Activated CD8-positive, alpha-beta memory T cell treated with anti-CD3 and anti-CD28 coated beads for 48 hours (primary cell): ENCODE data around the gene ACP1.

Experiments
- DNase-seq, 3 experiments: peaks; one replicate each; pipeline ENCODE4 v3.0.0-alpha.2; 2020; ENCODE audit warnings: low read depth in 2 of 3, low spot score in 2 of 3

ACP1 gene

GRCh38 chr2:254241-254640 is 10.5 kb upstream of the ACP1 start:
- DNase-seq = no peak

- no peak for DNase-seq
Observed at GRCh38 chr2:255195-255594, 9.6 kb upstream of the ACP1 start.

GRCh38 chr2:256094-256493 is 8.7 kb upstream of the ACP1 start:
- no peak for DNase-seq

GRCh38 chr2:257429-257828 is 7.3 kb upstream of the ACP1 start:
- no peak for DNase-seq

GRCh38 chr2:257842-258241 is 6.9 kb upstream of the ACP1 start:
- DNase-seq = no peak

GRCh38 chr2:258933-259332 is 5.8 kb upstream of the ACP1 start:
- DNase-seq = no peak

GRCh38 chr2:259789-260331 is 4.9 kb upstream of the ACP1 start:
- DNase-seq = no peak

- DNase-seq = no peak
Observed at GRCh38 chr2:260507-261161, 4.1 kb upstream of the ACP1 start.

GRCh38 chr2:262117-262516 is 2.6 kb upstream of the ACP1 start:
- no peak for DNase-seq

GRCh38 chr2:263022-263738 is 1.6 kb upstream of the ACP1 start:
- DNase-seq = no peak

GRCh38 chr2:263774-264492 is 814 bp upstream of the ACP1 start, which contains the start of gene SH3YL1:
SH3YL1 (minus strand) TSS chr2:264032; CDS start chr2:263984, 48 bp downstream.
- peak in 1 of 3 experiments; percentile 25 for DNase-seq

GRCh38 chr2:268323-268722 is 3.6 kb downstream of the ACP1 start:
- no peak for DNase-seq

GRCh38 chr2:269356-270030 is 4.7 kb downstream of the ACP1 start:
- no peak for DNase-seq

- no peak for DNase-seq
Observed at GRCh38 chr2:270861-271260, 6.1 kb downstream of the ACP1 start.

GRCh38 chr2:271917-272316 is 7.2 kb downstream of the ACP1 start:
- no peak for DNase-seq

- no peak for DNase-seq
Observed at GRCh38 chr2:273333-273732, 8.6 kb downstream of the ACP1 start.

GRCh38 chr2:274503-274902 is 9.8 kb downstream of the ACP1 start:
- no peak for DNase-seq

- no peak for DNase-seq
Observed at GRCh38 chr2:275466-275865, 10.7 kb downstream of the ACP1 start.

- DNase-seq = no peak
Observed at GRCh38 chr2:278312-278926, 13.7 kb downstream of the ACP1 start.

GRCh38 chr2:278927-279320 is 14.2 kb downstream of the ACP1 start:
- no peak for DNase-seq

- DNase-seq = no peak
Observed at GRCh38 chr2:279366-279765, 14.6 kb downstream of the ACP1 start.
